RWPE2 (cell line): ENCODE results near the gene TOP2A.

Experiments
- ATAC-seq: fragments of 200-7000 bp; cut with Tn5 transposase; 3 replicates; pipeline ENCODE4 v1.9.1; 2021; ENCODE audit warnings: low read depth
- DNase-seq: peaks from one replicate; pipeline ENCODE4 v3.0.0-alpha.2; 2020; ENCODE audit warnings: low spot score
- H3K27ac ChIP-seq: fragments of 450-650 bp; 2 replicates; pipeline ENCODE4 v1.5.1; 2017; ENCODE audit warnings: mild to moderate bottlenecking; ENCODE audit not compliant: poor library complexity, severe bottlenecking
- H3K27me3 ChIP-seq: fragments of 250-450 bp; sonication (Bioruptor Pico); 2 replicates; pipeline ENCODE4 v1.5.1; 2021; ENCODE audit warnings: mild to moderate bottlenecking, moderate library complexity; ENCODE audit not compliant: insufficient read depth, poor library complexity, severe bottlenecking
- H3K36me3 ChIP-seq: fragments of 250-450 bp; sonication (Bioruptor Pico); 2 replicates; pipeline ENCODE4 v1.5.1; 2020; ENCODE audit warnings: low read depth, mild to moderate bottlenecking, moderate library complexity
- H3K4me1 ChIP-seq: fragments of 250-450 bp; sonication (Bioruptor Pico); 2 replicates; pipeline ENCODE4 v1.5.1; 2021; ENCODE audit warnings: mild to moderate bottlenecking, moderate library complexity; ENCODE audit not compliant: insufficient read depth, poor library complexity, severe bottlenecking
- H3K4me3 ChIP-seq: fragments of 250-450 bp; sonication (Bioruptor Pico); 2 replicates; pipeline ENCODE4 v1.5.1; 2021; ENCODE audit warnings: mild to moderate bottlenecking, moderate library complexity; ENCODE audit not compliant: severe bottlenecking
- H3K9me3 ChIP-seq: fragments of 250-450 bp; sonication (Bioruptor Pico); 2 replicates; pipeline ENCODE4 v1.5.1; 2021; ENCODE audit warnings: mild to moderate bottlenecking, moderate library complexity; ENCODE audit not compliant: severe bottlenecking
- CTCF ChIP-seq: fragments of 450-650 bp; IDR thresholded peaks from one replicate; pipeline ENCODE4 v1.5.1; 2017; ENCODE audit warnings: mild to moderate bottlenecking, moderate library complexity; ENCODE audit not compliant: poor library complexity, severe bottlenecking

The TOP2A gene

GRCh38 chr17:40348562-40349476 lies 68.9 kb downstream of the TOP2A start:
- DNase-seq (no peak), ATAC-seq (peak; percentile 4; the same call in 2 of the 3 replicates)
- TF ChIP-seq CTCF: no peak
- H3K4me1 ChIP-seq: peaks cover 64% of the 10 kb centered on the region
- peaks cover 53% of the 10 kb centered on the region for H3K36me3 ChIP-seq
- H3K4me3 ChIP-seq: no peak overlapping the region
- no peaks in the 10 kb centered on the region for H3K27me3 ChIP-seq
- H3K27ac ChIP-seq: peak overlapping the region; percentile 88
- H3K9me3 ChIP-seq: no peaks in the 10 kb centered on the region

- ATAC-seq (no peak), DNase-seq (no peak)
- H3K4me1 ChIP-seq: peaks cover 66% of the 10 kb centered on the region
- peaks cover 46% of the 10 kb centered on the region for H3K36me3 ChIP-seq
- peak overlapping the region; percentile 88 for H3K27ac ChIP-seq
- no peak for TF ChIP-seq CTCF
- H3K27me3 ChIP-seq: no peaks in the 10 kb centered on the region
- H3K9me3 ChIP-seq: no peaks in the 10 kb centered on the region
- H3K4me3 ChIP-seq: no peak overlapping the region
These were observed 69.6 kb downstream of the TOP2A start for GRCh38 chr17:40348136-40348504.

GRCh38 chr17:40347319-40348135 lies 70.2 kb downstream of the TOP2A start:
- H3K36me3 ChIP-seq: peaks cover 40% of the 10 kb centered on the region
- TF ChIP-seq CTCF: no peak
- H3K27me3 ChIP-seq: no peaks in the 10 kb centered on the region
- no peaks in the 10 kb centered on the region for H3K9me3 ChIP-seq
- H3K4me1 ChIP-seq: peaks cover 66% of the 10 kb centered on the region
- ATAC-seq (no peak), DNase-seq (no peak)
- no peak overlapping the region for H3K4me3 ChIP-seq
- peak overlapping the region; percentile 88 for H3K27ac ChIP-seq

GRCh38 chr17:40346765-40347158 lies 70.9 kb downstream of the TOP2A start:
- TF ChIP-seq CTCF: no peak
- peak overlapping the region; percentile 88 for H3K27ac ChIP-seq
- peaks cover 66% of the 10 kb centered on the region for H3K4me1 ChIP-seq
- DNase-seq: no peak
- no peaks in the 10 kb centered on the region for H3K9me3 ChIP-seq
- peaks cover 32% of the 10 kb centered on the region for H3K36me3 ChIP-seq
- no peak overlapping the region for H3K4me3 ChIP-seq
- H3K27me3 ChIP-seq: no peaks in the 10 kb centered on the region
- ATAC-seq: no peak
